ENCODE data around the gene ACO2.
"Not testable (repeated sequence)": the region's sequence is repeated elsewhere in the genome, so short reads cannot be mapped to it uniquely, and the experiment has no call there.

The ACO2 gene

DNA sequence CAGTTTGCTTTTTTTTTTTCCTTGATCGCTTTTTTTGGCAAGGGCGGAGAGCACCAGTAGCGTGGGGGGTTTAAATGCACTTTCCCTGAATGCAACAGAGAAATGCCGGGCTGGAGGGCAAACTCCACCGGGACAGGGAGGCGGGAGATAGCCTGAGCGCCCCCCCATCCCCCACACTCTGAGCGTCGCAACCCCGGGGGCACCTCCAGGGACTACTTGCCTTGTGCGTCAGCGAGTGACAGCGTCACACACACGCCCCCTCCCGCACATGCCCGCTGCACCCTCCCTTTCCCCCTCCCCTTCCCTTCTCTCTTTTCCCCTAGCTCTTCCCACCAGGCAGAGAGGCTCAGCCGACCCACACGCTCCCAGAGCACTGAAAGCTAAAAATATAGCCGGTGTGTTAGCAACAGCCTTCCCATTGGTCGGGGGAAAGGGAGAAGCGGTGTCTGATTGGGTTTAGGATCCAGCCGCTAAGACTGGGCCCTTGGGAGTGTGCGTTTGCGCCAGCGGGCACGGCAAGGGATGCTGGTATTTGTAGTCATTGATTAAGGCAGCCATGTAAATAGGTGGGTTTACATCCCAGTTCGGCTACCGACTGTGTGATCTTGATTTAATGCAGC lies 20.6 kb upstream of the ACO2 start:
- peak; percentile 84 to 90 for DNase-seq

DNA sequence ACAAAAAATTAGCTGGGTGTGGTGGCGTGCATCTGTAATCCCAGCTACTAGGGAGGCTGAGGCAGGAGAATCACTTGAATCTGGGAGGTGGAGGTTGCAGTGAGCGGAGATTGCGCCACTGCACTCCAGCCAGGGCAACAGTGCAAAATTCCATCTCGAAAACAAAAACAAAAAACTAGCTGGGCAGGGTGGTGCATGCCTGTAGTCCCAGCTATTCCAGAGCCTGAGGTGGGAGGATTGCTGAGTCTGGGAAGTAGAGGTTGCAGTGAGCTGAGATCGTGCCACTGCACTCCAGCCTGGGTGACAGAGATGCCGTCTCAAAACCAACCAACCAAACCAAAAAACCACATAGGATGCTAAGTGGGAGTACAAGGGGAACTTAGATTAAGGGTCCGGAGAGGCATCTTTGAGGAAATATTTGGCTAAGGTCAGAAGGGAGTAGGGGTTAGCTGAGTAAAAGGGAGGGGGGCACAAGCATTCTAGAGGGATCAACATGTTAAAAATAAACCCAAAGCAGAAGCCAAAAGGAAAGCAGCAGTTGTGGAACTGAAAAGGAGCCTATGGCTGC lies 10.7 kb upstream of the ACO2 start:
- DNase-seq = no peak

DNA sequence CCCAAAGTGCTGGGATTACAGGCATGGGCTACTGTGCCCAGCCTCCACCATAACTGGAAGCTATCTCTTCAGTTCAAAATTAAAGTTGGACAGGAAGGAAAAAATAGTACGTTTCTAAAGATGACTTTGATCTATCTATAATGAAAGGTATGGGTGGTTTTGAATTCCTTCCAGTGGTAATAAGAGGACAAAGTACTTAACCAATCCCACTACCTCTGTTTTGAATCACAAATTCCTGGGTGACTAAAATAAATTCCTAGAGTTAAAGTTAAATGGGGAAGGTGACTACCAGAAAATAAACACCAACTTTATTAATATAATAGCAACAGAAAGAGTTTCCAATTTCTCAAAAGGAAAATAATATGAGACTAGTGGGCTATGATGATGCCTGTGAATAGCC lies 9.5 kb upstream of the ACO2 start:
- DNase-seq = no peak

DNA sequence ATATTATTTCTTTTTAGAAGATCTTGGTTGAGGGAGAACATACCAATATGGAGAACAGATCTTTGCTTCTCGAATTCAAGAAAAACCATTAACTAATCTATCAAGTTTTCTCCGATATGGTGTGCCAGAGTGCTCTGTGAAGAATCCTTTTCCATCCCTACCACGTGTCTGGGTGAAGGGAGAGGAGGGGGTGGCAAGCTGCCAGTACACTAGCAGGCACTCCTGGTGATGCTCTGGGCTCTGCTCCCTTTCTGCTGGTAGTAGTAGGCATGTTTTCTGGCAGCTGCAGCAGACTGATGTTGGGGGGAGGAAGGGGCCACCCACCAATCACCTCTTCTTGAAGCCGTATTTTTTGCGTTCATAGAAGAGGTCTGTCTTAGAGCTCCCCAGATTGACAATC lies 8.8 kb upstream of the ACO2 start:
- not testable (repeated sequence) for DNase-seq

DNA sequence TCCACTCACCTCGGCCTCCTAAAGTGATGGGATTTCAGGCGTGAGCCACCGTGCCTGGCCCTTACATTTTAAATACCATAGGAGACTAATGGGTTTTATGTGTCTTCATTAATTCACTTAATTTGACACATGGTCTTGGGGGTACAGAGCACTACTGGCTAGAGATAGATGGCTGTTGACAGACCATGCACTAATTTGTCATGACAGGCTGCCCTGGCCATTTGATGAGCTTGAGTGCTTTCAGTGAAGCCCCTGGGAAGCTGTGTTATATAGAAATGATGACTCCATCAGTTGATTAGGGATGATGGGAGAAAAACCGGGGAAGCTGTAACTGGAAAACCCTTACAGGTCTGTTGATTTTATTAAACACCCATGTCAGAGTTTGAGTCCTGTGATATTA lies 7.0 kb upstream of the ACO2 start:
- no peak for DNase-seq

DNA sequence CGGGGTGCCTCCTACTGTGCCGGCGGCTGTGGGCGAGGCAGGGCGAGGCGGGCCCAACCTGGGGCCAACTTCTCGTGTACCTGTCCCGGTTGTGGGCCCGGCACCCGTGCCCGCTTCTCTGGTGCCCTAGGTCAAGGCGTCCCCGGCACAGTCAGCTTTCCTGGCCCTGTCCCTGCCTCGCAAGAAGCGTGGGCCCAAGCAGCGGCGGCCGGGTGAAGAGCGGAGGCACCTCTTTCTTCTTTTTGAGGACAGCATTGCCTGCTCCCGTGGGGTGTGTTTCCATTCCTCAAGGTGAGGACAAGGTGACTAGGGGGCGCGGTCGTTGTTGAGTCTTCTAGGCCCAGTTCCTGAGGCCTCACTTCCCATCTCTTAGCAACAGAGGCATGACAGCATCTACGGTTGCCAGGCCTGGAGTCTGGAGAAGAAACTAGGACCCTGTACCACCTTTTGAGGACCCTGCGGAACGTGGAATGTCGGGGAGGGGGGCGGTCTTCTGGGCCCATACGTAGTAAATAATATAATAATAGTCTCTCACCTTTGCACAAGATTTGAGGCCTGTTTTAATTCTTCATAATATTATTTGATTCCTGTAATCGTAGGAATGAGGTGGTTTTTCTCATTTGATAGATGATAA lies 418 bp downstream of the ACO2 start:
- peak in 1 of 2 experiments; percentile 33 for DNase-seq

DNA sequence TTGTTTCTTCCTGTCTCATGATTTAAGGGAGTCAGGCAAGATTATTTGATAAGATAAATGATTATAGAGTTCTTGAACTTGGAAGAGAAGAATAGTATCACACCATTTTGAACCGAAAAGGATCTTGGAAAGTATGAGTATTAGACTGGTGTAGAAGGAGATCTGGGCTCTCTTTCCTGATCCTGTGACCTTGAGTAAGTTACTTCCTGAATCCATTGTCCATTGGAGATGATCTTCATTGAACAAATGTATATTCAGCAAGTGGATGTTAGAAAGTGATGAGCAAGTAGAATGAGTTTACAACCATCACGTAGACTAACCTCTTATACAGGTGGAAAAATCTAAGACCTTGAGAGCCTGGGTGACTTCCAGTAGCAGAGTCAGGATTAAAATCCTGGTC lies 2.0 kb downstream of the ACO2 start:
- no peak for DNase-seq

DNA sequence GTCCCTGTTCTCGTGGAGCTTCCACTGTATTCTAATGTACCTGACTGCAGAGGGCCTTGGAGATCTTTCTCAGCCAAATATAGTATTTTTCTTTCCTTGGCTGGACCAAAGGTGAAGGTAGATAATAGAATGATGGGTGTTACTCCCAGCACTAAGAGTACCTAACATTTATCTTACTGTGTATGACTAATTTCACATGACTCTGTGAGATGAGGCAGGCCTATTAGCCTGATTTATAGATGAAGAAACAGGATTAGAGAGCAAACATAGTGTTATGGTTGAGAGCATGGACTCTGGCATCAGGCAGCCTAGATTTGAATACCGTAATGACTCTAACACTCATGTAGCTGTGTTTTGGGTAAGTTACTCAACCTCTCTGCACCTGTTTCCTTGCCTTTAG lies 2.7 kb downstream of the ACO2 start:
- DNase-seq = no peak

DNA sequence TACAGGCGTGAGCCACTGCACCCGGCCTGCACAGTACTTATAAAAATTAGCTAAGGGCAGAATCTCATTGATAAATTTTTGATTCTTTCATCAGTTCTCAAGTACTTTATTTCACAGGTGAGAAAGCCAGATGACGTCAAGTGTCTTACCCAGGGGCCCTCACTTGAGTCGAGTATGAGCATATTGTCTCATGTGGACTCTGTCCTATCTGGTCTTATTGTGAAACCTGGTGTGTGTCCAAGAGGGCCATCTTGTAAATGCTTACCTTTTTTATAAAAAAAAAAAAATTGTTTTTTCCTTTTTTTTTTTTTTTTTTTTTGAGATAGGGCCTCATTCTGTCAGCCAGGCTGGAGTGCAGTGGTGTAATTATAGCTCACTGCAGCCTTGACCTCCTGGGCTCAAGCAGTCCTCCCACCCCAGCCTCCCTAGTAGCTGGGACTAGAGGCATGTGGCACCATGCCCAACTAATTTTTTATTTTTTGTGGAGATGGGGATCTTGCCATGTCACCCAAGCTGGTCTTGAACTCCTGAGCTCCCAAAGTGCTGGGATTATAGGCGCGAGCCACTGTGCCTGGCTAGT lies 6.0 kb downstream of the ACO2 start:
- no peak for DNase-seq

DNA sequence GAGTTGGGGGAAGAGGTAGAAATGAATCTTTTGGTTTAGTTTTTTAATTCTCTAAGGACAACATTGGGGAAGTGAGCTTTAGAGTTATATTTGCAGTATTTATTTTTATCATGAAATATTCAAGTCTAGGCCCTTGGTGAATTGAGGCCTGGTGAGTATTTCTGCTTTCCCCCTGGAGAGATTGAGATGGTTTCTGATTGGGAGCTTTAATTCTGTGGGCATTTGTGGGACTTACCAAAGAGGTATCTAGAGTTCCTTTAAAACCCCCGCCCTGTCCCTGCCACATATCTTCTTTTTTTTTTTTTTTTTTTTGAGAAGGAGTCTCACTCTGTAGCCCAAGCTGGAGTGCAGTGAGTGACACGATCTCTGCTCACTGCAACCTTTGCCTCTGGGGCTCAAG lies 9.6 kb downstream of the ACO2 start:
- no peak for DNase-seq

DNA sequence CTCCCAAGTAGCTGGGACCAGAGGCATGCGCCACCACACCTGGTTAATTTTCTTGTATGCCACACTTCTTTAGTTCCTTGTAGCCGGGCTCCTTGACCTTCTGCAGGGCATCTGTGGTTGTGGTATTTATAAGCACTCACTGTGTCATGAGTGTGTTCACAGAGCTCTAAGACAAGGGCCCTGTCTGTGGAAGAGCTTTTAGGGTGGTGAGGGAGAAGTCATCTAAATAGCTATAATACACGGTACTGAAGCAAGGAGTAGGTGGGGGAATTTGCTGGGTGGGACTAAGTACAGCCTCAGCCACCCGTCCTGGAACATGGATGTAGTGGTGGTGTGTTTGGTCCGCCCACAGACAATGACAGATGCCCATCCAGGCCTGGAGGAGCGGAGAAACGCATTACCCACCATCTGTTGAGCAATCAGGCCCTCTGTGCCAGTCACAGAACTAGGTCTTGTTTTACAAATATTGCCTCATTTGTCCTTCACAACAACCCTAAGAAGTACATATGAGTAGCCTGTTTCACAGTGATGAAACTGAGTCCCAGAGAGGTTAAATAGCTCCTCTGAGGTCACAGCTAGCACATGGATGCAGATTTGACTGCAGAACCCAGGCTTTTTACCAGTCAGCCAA lies 10.1 kb downstream of the ACO2 start:
- no peak for DNase-seq

DNA sequence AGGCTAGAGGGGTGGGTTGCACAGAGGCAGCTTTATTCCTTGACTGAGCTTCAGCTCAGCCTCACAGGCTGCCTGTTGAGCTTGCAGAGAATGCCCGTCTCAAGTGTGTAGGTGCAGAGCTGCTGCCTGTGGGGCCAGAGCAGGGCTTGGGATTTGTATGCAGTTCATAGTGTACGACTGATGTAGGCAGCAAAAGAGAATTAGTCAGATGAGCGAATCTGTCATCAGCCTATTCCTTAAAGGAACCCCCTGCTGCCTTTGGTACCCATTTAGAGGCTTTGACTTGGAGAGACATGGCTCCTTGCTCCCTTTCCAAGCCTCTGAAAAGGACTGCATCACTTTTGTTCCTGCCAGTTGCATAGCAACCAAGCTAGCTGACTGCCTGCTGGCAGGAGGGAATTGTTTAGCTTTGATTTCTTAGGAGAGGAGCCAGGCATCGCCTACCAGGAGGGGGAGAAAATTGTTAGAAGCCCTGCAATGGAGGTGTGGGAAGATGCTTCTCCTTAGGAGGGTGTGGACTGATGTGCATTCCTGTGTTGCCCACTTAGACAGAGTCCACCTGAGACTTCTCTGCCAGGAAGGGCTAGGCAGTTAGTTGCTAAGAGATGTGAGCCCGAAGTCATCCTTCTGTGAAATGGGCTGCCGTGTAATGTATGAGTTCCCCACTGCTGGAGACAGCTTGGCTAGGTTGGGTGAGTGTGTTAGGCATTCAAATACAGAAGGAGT lies 10.9 kb downstream of the ACO2 start:
- no peak for DNase-seq

DNA sequence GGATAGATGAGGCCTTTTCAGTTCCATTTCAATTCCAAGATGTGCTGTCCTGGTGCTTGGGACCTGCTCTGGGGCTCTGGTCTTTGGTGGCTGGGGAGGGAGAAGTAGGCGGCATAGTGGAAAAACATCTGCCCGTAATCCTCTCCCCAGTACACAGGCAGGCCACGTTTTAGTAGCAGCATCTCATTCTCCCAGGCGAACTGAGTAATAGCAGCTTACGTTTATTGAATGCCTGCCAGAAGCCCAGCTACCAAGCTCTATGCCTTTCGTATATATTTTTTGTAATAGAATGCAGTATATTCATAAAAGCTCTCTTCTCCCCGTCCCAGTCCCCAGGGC lies 11.4 kb downstream of the ACO2 start:
- no peak for DNase-seq

DNA sequence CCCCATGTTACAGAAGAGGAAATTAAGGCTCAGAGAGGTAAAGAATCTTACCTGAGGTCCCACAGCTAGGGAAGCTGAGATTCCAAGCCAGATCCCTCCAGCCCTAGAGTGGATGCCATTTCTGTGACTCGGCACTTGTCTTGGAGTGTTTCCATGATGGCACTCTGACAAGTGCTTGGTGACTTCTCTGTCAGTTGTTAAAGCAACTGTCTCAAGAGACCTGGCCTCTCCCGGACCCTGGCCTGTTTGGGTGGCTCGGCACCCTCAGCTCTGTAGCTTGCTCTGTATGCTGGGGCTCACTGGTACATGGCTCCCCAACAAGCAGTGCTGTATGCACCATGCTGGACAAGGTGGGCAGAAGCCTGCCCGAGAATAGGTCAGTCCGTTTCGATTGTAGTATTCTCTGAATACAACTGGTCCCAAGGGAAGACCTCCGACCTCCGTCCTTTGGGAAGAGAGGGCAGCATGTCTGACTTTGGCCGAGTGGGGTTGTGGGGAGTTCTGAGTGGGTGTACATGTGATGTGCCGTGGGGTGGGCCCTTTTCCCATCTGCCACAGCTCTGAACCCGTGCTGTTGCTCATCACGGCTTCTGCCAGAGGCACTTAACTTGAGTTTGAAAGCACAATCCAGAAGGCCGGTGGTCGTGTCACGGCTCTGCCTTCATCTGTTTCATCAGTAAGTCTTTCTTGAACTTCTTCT lies 12.4 kb downstream of the ACO2 start:
- no peak for DNase-seq

DNA sequence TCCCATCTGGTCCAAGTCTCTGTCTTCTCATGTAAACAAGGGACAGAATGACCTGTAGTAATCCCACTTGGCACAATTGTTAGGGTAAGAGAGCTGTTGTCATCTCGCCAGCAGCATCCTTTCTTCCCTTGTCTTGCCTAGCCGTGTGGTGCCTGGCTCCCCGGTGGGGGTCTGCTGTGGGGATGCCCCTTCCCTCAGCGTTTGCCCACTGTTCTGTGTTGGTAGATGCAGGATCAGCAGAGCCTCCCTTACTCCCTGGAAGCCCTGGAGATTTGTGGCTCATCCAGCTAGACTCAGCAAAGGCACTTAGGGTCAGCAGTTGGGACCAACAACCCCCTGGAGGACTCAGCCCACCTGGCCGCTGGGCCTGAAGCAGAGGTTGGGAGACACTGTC lies 13.0 kb downstream of the ACO2 start:
- DNase-seq = no peak

DNA sequence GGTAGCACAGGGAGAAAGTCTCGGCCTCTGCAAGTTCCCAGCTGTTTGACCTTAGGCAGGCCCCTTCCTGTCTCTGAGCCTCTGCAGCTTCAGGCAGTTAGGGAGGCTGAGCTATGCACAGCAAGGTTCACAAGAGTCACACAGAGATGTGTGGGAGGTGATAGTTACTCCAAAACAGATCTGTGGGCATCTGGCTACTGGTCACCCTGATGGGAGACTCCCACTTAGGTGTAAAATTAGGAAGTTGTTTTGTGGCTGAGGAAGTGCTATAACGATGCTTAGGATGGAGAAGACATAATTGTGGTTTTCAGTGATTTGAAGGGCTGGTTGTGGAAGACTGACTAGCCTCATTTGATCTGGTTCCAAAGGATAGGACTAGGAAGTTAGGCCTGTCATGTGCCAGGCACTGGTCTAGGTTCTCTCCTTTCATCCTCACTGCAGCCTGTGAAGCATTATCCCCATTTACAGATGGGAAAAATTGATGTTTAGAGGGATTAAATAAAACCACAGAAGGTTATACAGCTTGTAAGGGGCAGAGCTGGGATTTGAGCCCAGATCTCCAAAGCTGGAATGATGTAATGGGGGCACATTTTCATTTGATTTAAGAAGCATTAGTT lies 13.5 kb downstream of the ACO2 start:
- DNase-seq = no peak

DNA sequence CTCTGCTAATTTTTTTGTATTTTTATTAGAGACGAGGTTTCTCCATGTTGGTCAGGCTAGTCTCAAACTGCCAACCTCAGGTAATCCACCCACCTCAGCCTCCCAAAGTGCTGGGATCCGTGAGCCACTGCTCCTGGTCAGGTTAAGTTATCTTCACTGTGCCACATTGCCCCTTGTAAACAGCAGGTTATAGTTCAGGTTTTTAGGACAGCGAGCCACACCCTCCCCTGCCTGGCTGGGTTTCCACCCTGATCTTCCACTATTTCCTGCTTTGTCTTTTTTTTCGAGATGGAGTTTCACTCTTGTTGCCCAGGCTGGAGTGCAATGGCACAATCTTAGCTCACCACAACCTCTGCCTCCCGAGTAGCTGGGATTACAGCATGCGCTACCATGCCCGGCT lies 16.1 kb downstream of the ACO2 start:
- DNase-seq = no peak

DNA sequence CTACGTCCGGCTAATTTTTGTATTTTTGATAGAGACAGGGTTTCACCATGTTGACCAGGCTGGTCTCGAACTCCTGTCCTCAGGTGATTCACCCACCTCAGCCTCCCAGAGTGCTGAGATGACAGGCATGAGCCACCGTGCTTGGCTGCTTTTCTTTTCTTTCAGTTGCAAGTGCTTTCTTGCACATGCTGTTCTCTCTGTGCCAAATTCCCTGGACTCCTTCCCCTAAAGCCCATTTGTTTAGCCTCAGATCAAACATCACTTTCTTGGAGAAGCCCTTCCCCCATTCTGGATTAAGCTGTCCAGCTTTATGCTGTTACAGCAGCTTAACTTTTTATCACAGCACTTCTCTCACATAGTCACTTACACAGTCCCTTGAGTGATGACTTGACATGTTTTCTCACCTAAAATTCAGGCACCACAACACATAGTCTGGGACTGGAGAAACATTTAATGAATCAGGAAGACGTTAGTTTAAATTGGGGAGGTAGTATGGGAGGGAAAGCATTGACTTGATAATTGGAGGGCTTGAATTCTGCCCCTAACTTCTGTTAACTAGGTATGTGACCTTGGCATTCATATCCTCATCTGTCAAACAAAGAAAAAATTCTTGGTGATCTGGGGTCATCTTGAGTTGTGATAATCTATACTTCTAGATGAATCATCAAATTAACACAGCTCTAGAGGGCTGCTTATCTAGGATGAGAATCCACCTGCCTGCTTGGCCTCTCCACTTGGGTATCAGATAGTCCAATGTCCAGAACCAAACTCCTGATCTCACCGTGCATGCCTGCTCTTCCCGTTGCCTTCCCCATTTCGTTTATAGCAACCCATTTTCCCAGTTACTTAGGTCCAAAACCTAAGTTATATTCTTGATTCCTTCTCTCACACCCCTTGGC lies 18.4 kb downstream of the ACO2 start:
- no peak for DNase-seq

DNA sequence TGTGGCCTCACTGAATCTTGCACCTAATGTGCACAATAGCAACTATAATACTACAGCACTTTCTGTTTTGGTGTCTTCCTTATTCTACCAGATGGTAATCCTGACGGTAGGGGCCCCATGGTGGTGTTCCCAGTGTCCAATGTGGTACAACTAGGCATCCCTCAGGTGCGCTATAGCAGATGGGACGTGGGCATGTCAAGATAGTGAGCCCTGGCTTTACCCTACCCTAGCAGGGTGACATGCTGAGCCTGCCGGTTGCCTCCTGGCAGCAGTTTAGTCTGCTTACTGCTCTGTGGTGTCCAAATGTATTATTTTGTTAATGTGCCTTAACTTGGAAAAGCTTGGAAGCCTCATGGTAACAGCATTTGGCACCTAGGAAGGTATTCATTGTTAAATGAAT lies 19.2 kb downstream of the ACO2 start:
- no peak for DNase-seq

DNA sequence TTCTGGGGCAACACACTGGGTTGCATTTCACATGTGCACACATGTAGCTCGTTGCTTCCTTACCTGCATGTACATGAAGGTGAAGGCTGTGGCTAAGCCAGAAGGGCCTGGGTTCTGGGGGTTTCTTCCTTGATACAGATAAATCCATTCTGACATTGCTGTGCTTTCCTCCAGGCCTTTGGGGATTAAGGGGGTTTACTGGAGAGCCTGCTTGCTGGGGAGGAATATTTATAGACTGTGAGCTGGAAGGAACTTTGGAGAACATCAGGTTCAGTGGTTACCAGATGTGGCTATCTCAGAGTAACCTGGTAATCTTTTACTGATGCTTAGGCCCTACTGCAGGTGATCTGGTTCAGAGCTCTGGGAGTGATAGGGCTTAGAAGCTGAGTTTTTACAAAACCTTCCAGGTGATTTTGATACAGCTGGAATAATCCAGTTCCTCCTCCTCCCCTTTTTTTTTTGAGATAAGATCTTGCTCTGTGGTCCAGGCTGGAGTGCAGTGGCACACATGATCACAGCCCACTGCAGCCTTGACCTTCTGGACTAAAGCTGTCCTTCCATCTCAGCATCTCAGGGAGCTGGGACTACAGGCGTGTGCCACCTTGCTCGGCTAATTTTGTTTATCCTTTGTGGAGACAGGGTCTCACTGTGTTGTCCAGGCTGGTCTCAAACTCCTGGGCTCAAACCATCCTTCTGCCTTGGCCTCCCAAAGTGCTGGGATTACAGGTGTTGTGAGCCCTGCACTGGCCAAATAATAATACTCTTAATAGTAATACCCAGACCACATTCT lies 19.9 kb downstream of the ACO2 start:
- no peak for DNase-seq

All from stimulated activated CD4-positive, alpha-beta T cell treated with anti-CD3 and anti-CD28 coated beads, Interleukin-4, amount 100 ng/mL, for 4 hours (primary cell).